B cell (primary cell): ENCODE measurements around the gene RAB31. TPM values are rescaled to one million over a fixed set of nuclear protein-coding genes. Genes with fewer than 3 reads are reported as not detected.
"Not testable (repeated sequence)": the region's sequence is repeated elsewhere in the genome, so short reads cannot be mapped to it uniquely, and the experiment has no call there.

Source experiments
- ATAC-seq: fragments of 200-7000 bp; cut with Tn5 transposase; one replicate; pipeline ENCODE4 v1.10.0; 2021; ENCODE audit warnings: low read depth, mild to moderate bottlenecking, moderate number of reproducible peaks, moderate library complexity
- CTCF ChIA-PET: fragments of 350-600 bp; sonication (Branson Sonifier 250); formaldehyde crosslinking; loops from one replicate; lab custom pipeline; 2021; ENCODE audit warnings: antibody characterized with exemption, inconsistent platforms; lab: Charles Lee
- POLR2A ChIA-PET: fragments of 350-600 bp; sonication (Branson Sonifier 250); formaldehyde crosslinking; loops from one replicate; lab custom pipeline; 2021; ENCODE audit warnings: antibody characterized with exemption; lab: Charles Lee
- DNase-seq: peaks from one replicate; pipeline ENCODE4 v3.0.0; 2013
- H2AFZ ChIP-seq: 2 replicates; pipeline ENCODE4 v1.6.1; 2012; ENCODE audit warnings: mild to moderate bottlenecking, low read depth, low read length; ENCODE audit not compliant: insufficient read depth, poor library complexity, severe bottlenecking
- H3K27ac ChIP-seq, 2 donors: 1 replicate in 1 of 2; 2 replicates in 1 of 2; pipeline ENCODE4 v1.5.1; 2012 to 2013; ENCODE audit warnings: low read length in 2 of 2, mild to moderate bottlenecking in 2 of 2, moderate library complexity in 1 of 2
- H3K27me3 ChIP-seq, 4 experiments: fragments of 200-600 bp in 1 of 4; sonication (generic) in 1 of 4; replicated peaks in 1 of 4; 1 replicate in 2 of 4; 2 replicates in 2 of 4; pipeline versions ENCODE4 v1.6.1 to v1.7.0; 2013 to 2016; ENCODE audit warnings: low read length in 3 of 4, mild to moderate bottlenecking in 2 of 4, mixed read lengths in 1 of 4, moderate library complexity in 1 of 4; ENCODE audit not compliant: insufficient read depth in 4 of 4, control insufficient read depth in 3 of 4; ENCODE audit errors: control extremely low read depth in 1 of 4
- H3K36me3 ChIP-seq, 2 experiments: replicated peaks in 1 of 2; 1 replicate in 1 of 2; 2 replicates in 1 of 2; pipeline versions ENCODE4 v1.6.1 to v1.7.1; 2013; ENCODE audit warnings: low read length in 1 of 2; ENCODE audit not compliant: insufficient read depth in 2 of 2, control insufficient read depth in 1 of 2; ENCODE audit errors: control extremely low read depth in 1 of 2, extremely low read depth in 1 of 2
- H3K4me1 ChIP-seq, 2 donors: fragments of 200-600 bp in 1 of 2; sonication (generic) in 1 of 2; 1 replicate in 1 of 2; 2 replicates in 1 of 2; pipeline versions ENCODE4 v1.5.1 to v1.6.1; 2013 to 2017; ENCODE audit warnings: low read length in 2 of 2; ENCODE audit not compliant: control insufficient read depth in 2 of 2, insufficient read depth in 2 of 2
- H3K4me2 ChIP-seq: replicated peaks from 2 replicates; pipeline ENCODE3; 2012; ENCODE audit warnings: mild to moderate bottlenecking, low read depth, low read length; ENCODE audit not compliant: poor library complexity, severe bottlenecking
- H3K4me3 ChIP-seq, 5 experiments: fragments of 200-600 bp in 1 of 5; sonication (generic) in 1 of 5; 1 replicate in 3 of 5; 2 replicates in 2 of 5; pipeline versions ENCODE4 v1.5.1 to v1.7.0; 2011 to 2016; ENCODE audit warnings: low read length in 4 of 5, mild to moderate bottlenecking in 4 of 5, low read depth in 2 of 5, control low read depth in 1 of 5, moderate library complexity in 1 of 5; ENCODE audit not compliant: insufficient read depth in 1 of 5; ENCODE audit errors: control extremely low read depth in 1 of 5, extremely low read depth in 1 of 5
- H3K79me2 ChIP-seq: fragments of 200-600 bp; sonication (generic); one replicate; pipeline ENCODE4 v1.6.0; 2016; ENCODE audit warnings: low read length; ENCODE audit not compliant: control insufficient read depth, insufficient read depth
- H3K9ac ChIP-seq: fragments of 200-600 bp; sonication (generic); 2 replicates; pipeline ENCODE4 v1.6.1; 2017; ENCODE audit warnings: mild to moderate bottlenecking, low read length, moderate library complexity
- H3K9me3 ChIP-seq, 3 donors: one replicate each; pipeline versions ENCODE4 v1.6.1 to v1.7.1; 2013; ENCODE audit warnings: low read length in 2 of 3; ENCODE audit not compliant: control insufficient read depth in 2 of 3, insufficient read depth in 1 of 3; ENCODE audit errors: control extremely low read depth in 1 of 3
- H4K20me1 ChIP-seq: 2 replicates; pipeline ENCODE4 v1.6.0; 2012; ENCODE audit warnings: mild to moderate bottlenecking, low read length; ENCODE audit not compliant: insufficient read depth, control insufficient read depth, poor library complexity, severe bottlenecking
- H3K27ac Mint-ChIP-seq: one replicate; pipeline ENCODE4 v1.8.0; 2021; ENCODE audit warnings: mixed read lengths
- H3K27me3 Mint-ChIP-seq: one replicate; pipeline ENCODE4 v1.8.0; 2021; ENCODE audit warnings: mixed read lengths
- H3K4me1 Mint-ChIP-seq: one replicate; pipeline ENCODE4 v1.8.0; 2021; ENCODE audit warnings: mixed read lengths
- H3K4me3 Mint-ChIP-seq: one replicate; pipeline ENCODE4 v1.8.0; 2021; ENCODE audit warnings: mixed read lengths
- H3K9me3 Mint-ChIP-seq: one replicate; pipeline ENCODE4 v1.8.0; 2022; ENCODE audit warnings: mixed read lengths; ENCODE audit not compliant: insufficient read depth
- EZH2 ChIP-seq: IDR thresholded peaks from 2 replicates; pipeline ENCODE4 v1.6.1; 2012; ENCODE audit warnings: borderline replicate concordance, low read depth, mild to moderate bottlenecking, moderate library complexity, low read length; ENCODE audit not compliant: insufficient read depth, poor library complexity, severe bottlenecking
- WGBS: methylation state at CpG from one replicate; pipeline ENCODE4 v1.1.5; 2013; ENCODE audit warnings: missing lambda C conversion rate; ENCODE audit not compliant: insufficient coverage; 5-methylcytosine and 5-hydroxymethylcytosine counted together
- intact Hi-C: fragments of 100-400 bp; cut with micrococcal nuclease; formaldehyde crosslinking; loops from one replicate; pipeline ENCODE4 v1.10.0; 2022
- polyA plus RNA-seq: library from polyadenylated mRNA; depleted of rRNA; stranded (reverse); fragments of >200 nt; gene quantifications from 2 replicates; pipeline ENCODE4 v1.2.3, GENCODE V29; 2012
- total RNA-seq, 2 donors: library from RNA; stranded (reverse); fragments of 120-200 nt in 1 of 2; gene quantifications; 1 replicate in 1 of 2; 2 replicates in 1 of 2; pipeline versions ENCODE4 v1.2.3 to v1.2.4, GENCODE V29; 2013 to 2022
- TF ChIP-seq, protein P1 (sequence below): fragments of 200-600 bp; IDR thresholded peaks from one replicate; pipeline ENCODE4 v1.8.0; 2022; ENCODE audit warnings: antibody characterized with exemption, mild to moderate bottlenecking

RAB31 gene
- total and polyA plus RNA-seq, 2 donors (not counting 1 experiment from before 2014, with no cell fraction given): 15.5 to 44.6 TPM

DNA sequence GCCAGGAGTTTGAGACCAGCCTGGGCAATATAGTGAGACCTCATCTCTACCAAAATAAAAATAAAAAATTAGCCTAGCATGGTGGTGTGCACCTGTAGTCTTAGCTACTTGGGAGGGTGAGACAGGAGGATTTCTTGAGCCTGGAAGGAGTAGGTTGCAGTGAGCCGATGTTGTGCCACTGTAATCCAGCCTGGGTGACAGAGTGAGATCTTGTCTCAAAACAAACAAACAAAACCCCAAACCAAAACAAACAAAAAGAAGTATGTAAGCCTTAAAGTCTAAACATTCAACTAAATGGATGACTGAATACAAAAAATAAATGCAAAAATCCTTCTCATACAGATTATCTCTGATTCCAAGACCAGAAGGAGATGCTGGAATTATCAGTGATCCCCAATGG, 58.6 kb downstream of the RAB31 start:
- Histone ChIP-seq H3K9me3 (peaks cover 0 to 3% (median 0%) of the 10 kb centered on the region in 3 donors), H3K9ac (no peak overlapping the region), H3K27me3 (no peaks in the 10 kb centered on the region), H3K4me3 (no peak overlapping the region), H3K36me3 (peaks cover 0 to 4% of the 10 kb centered on the region in 2 experiments), H3K79me2 (peaks cover 10% of the 10 kb centered on the region), H2AFZ (no peak overlapping the region), H3K4me2 (no peak overlapping the region), H4K20me1 (peaks cover under 1% of the 10 kb centered on the region), H3K4me1 (peaks cover 0 to 11% of the 10 kb centered on the region in 2 donors), H3K27ac (no peak overlapping the region)
- no peak for TF ChIP-seq EZH2
- TF ChIP-seq, protein P1, sequence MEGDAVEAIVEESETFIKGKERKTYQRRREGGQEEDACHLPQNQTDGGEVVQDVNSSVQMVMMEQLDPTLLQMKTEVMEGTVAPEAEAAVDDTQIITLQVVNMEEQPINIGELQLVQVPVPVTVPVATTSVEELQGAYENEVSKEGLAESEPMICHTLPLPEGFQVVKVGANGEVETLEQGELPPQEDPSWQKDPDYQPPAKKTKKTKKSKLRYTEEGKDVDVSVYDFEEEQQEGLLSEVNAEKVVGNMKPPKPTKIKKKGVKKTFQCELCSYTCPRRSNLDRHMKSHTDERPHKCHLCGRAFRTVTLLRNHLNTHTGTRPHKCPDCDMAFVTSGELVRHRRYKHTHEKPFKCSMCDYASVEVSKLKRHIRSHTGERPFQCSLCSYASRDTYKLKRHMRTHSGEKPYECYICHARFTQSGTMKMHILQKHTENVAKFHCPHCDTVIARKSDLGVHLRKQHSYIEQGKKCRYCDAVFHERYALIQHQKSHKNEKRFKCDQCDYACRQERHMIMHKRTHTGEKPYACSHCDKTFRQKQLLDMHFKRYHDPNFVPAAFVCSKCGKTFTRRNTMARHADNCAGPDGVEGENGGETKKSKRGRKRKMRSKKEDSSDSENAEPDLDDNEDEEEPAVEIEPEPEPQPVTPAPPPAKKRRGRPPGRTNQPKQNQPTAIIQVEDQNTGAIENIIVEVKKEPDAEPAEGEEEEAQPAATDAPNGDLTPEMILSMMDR: no peak
- no peak overlapping the region for H3K4me3 Mint-ChIP-seq
- no CpG with 5 or more reads among the region's 1 CpG for WGBS
- ATAC-seq: no peak
- no peaks in the 10 kb centered on the region for H3K27me3 Mint-ChIP-seq
- no peak for DNase-seq
- POLR2A ChIA-PET: no interaction called here
- intact Hi-C loops: no loop called here
- CTCF ChIA-PET: no interaction called here
- no peak overlapping the region for H3K27ac Mint-ChIP-seq
- peaks cover 5% of the 10 kb centered on the region for H3K9me3 Mint-ChIP-seq
- peaks cover 23% of the 10 kb centered on the region for H3K4me1 Mint-ChIP-seq

DNA sequence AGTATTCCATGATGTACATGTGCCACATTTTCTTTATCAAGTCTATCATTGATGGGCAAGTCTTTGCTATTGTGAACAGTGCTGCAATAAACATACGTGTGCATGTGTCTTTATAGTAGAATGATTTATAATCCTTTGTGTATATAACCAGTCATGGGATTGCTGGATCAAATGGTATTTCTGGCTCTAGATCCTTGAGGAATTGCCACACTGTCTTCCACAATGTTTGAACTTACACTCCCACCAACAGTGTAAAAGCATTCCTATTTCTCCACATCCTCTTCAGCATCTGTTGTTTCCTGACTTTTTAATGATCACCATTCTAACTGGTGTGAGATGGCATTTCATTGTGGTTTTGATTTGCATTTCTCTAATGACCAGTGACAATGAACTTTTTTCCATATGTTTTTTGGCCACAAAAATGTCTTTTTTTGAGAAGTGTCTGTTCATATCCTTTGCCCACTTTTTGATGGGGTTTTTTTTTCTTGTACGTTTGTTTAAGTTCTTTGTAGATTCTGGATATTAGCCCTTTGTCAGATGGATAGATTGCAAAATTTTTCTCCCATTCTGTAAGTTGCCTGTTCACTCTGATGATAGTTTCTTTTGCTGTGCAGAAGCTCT, 60.1 kb downstream of the RAB31 start:
- CTCF ChIA-PET, H3K36me3 ChIP-seq, ATAC-seq, DNase-seq, H3K27me3 Mint-ChIP-seq, H2AFZ ChIP-seq, intact Hi-C loops, H3K4me2 ChIP-seq, H3K9me3 Mint-ChIP-seq, H3K27ac Mint-ChIP-seq, H3K9me3 ChIP-seq, H3K4me3 ChIP-seq, H3K9ac ChIP-seq, POLR2A ChIA-PET, H3K4me3 Mint-ChIP-seq, H3K27ac ChIP-seq, H3K27me3 ChIP-seq: not testable (repeated sequence)
- peaks cover 15% of the 10 kb centered on the region for H4K20me1 ChIP-seq
- H3K4me1 Mint-ChIP-seq: peaks cover 26% of the 10 kb centered on the region
- WGBS: no CpG with 5 or more reads among the region's 2 CpGs
- peaks cover 23% of the 10 kb centered on the region for H3K79me2 ChIP-seq
- peaks cover 0 to 13% of the 10 kb centered on the region in 2 donors for H3K4me1 ChIP-seq

DNA sequence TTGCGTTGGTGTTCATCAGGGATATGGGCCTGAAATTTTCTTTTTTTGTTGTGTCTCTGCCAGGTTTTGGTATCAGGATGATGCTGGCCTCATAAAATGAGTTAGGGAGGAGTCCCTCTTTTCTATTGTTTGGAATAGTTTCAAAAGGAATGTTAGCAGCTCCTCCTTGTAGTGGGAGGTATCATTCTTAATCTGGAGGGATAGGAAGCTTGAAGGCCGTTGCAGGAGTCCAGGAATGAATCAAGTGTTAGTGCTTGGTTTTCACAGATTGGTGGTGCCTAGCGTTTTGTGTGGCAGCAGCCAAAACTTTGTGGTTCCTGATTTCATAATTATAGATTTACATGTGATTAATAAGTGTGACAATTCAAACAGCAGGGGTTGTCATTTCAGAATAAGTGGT, 62.0 kb downstream of the RAB31 start:
- H3K27ac Mint-ChIP-seq, POLR2A ChIA-PET, H2AFZ ChIP-seq, H3K4me3 Mint-ChIP-seq, H3K9ac ChIP-seq, DNase-seq, H3K9me3 Mint-ChIP-seq, H3K4me3 ChIP-seq, H3K27ac ChIP-seq, H3K27me3 ChIP-seq, H3K36me3 ChIP-seq, H3K9me3 ChIP-seq, H3K27me3 Mint-ChIP-seq, ATAC-seq, H3K4me2 ChIP-seq: not testable (repeated sequence)
- peaks cover 26% of the 10 kb centered on the region for H3K4me1 Mint-ChIP-seq
- peaks cover 27% of the 10 kb centered on the region for H3K79me2 ChIP-seq
- CTCF ChIA-PET: interaction anchor here (0.7 to 1.8 kb wide), 5 partner anchors 9 to 173 kb away, joined by 3 to 13 read pairs (median 3); no protein-coding TSS in a partner anchor
- intact Hi-C loops: loop anchor here (5.0 kb wide), 1 partner anchor 63 kb away; the partner anchor contains the start of gene RAB31
- 74% methylated on average over 3 of the region's 3 CpGs for WGBS
- peaks cover 0 to 13% of the 10 kb centered on the region in 2 donors for H3K4me1 ChIP-seq
- peaks cover 27% of the 10 kb centered on the region for H4K20me1 ChIP-seq
